Keratinocyte (primary cell): ENCODE data around the gene MLLT6. TPM values are rescaled to one million over a fixed set of nuclear protein-coding genes. Genes with fewer than 3 reads are reported as not detected.

Experiments used
- DNase-seq: peaks from one replicate; pipeline ENCODE4 v3.0.0-alpha.2; 2011; ENCODE audit warnings: low read depth, missing footprints, low spot score
- FAIRE-seq: peaks from 2 replicates; lab custom pipeline; 2011; peaks lifted over from hg19 to GRCh38; lab: Jason Lieb, UNC
- H2AFZ ChIP-seq: 2 replicates; pipeline ENCODE4 v1.6.0; 2012; ENCODE audit warnings: low read length, control low read depth, inconsistent platforms; ENCODE audit not compliant: control insufficient read depth
- H3K27ac ChIP-seq: 2 replicates; pipeline ENCODE4 v1.5.1; 2011; ENCODE audit warnings: low read length; ENCODE audit not compliant: control insufficient read depth, insufficient read depth
- H3K27me3 ChIP-seq: 3 replicates; pipeline ENCODE4 v1.6.0; 2011; ENCODE audit warnings: low read length; ENCODE audit not compliant: control insufficient read depth, insufficient read depth; ENCODE audit errors: extremely low read depth
- H3K36me3 ChIP-seq, 2 experiments: 2 replicates in 1 of 2; 3 replicates in 1 of 2; pipeline ENCODE4 v1.5.1; 2011; ENCODE audit warnings: low read length in 2 of 2, mild to moderate bottlenecking in 1 of 2; ENCODE audit not compliant: control insufficient read depth in 2 of 2, insufficient read depth in 2 of 2; ENCODE audit errors: extremely low read depth in 1 of 2
- H3K4me1 ChIP-seq: 3 replicates; pipeline ENCODE4 v1.5.1; 2011; ENCODE audit warnings: low read length; ENCODE audit not compliant: control insufficient read depth, insufficient read depth; ENCODE audit errors: extremely low read depth
- H3K4me2 ChIP-seq: 3 replicates; pipeline ENCODE4 v1.6.0; 2011; ENCODE audit warnings: low read depth, low read length; ENCODE audit not compliant: control insufficient read depth, insufficient read depth; ENCODE audit errors: extremely low read depth
- H3K4me3 ChIP-seq, 3 experiments: fragments of 200-600 bp in 1 of 3; sonication (generic) in 1 of 3; 2 replicates in 2 of 3; 3 replicates in 1 of 3; pipeline ENCODE4 v1.5.1; 2011 to 2016; ENCODE audit warnings: low read length in 3 of 3, mild to moderate bottlenecking in 3 of 3, control low read depth in 2 of 3, inconsistent platforms in 1 of 3, low read depth in 1 of 3, mixed read lengths in 1 of 3, mixed run types in 1 of 3, moderate library complexity in 1 of 3; ENCODE audit not compliant: control insufficient read depth in 2 of 3, insufficient read depth in 2 of 3; ENCODE audit errors: extremely low read depth in 1 of 3
- H3K79me2 ChIP-seq: 2 replicates; pipeline ENCODE4 v1.6.0; 2012; ENCODE audit warnings: low read length; ENCODE audit not compliant: control insufficient read depth, insufficient read depth
- H3K9ac ChIP-seq: 3 replicates; pipeline ENCODE4 v1.6.0; 2011; ENCODE audit warnings: low read length; ENCODE audit not compliant: control insufficient read depth, insufficient read depth; ENCODE audit errors: extremely low read depth
- H3K9me1 ChIP-seq: 3 replicates; pipeline ENCODE4 v1.6.0; 2011; ENCODE audit warnings: low read length; ENCODE audit not compliant: control insufficient read depth, insufficient read depth; ENCODE audit errors: extremely low read depth
- H3K9me3 ChIP-seq: 2 replicates; pipeline ENCODE4 v1.5.1; 2012; ENCODE audit warnings: low read depth, low read length; ENCODE audit not compliant: control insufficient read depth
- H4K20me1 ChIP-seq: 3 replicates; pipeline ENCODE4 v1.6.0; 2011; ENCODE audit warnings: low read length; ENCODE audit not compliant: control insufficient read depth, insufficient read depth; ENCODE audit errors: extremely low read depth
- EZH2 ChIP-seq: IDR thresholded peaks from one replicate; pipeline ENCODE4 v1.6.1; 2012; ENCODE audit warnings: inconsistent platforms, mild to moderate bottlenecking, low read length, moderate library complexity
- dilution Hi-C: fragments of 300-500 bp; cut with MboI; formaldehyde crosslinking; loops from one replicate; pipeline ENCODE4 v1.7.0; 2020; ENCODE audit warnings: low sequenced_read_pairs; ENCODE audit not compliant: extremely low pct_ligation_motif_present
- polyA plus RNA-seq, 5 experiments: library from polyadenylated mRNA; depleted of rRNA in 3 of 5; stranded (reverse) in 3 of 5; stranded (forward) in 1 of 5; unstranded in 1 of 5; fragments of >200 nt; gene quantifications; 1 replicate in 1 of 5; 2 replicates in 3 of 5; 3 replicates in 1 of 5; pipeline versions ENCODE4 v1.2.1 to v1.2.3, GENCODE V29; 2011 to 2012; ENCODE audit warnings: missing spikeins in 2 of 5, low read depth in 1 of 5, low replicate concordance in 1 of 5
- TF ChIP-seq, protein P1 (sequence below), 3 experiments: IDR thresholded peaks in 1 of 3; conservative IDR thresholded peaks in 1 of 3; optimal IDR thresholded peaks in 1 of 3; 2 replicates in 2 of 3; 3 replicates in 1 of 3; pipeline versions ENCODE3 to v1.5.1; 2011; ENCODE audit warnings: low read length in 3 of 3, mild to moderate bottlenecking in 3 of 3, moderate library complexity in 2 of 3, control low read depth in 1 of 3, inconsistent platforms in 1 of 3; ENCODE audit not compliant: insufficient read depth in 2 of 3; ENCODE audit errors: extremely low read depth in 1 of 3

MLLT6 gene
- polyA plus RNA-seq, 1 donor (not counting 4 experiments of a cell fraction or from before 2014, with no cell fraction given) = 17.4 TPM

DNA sequence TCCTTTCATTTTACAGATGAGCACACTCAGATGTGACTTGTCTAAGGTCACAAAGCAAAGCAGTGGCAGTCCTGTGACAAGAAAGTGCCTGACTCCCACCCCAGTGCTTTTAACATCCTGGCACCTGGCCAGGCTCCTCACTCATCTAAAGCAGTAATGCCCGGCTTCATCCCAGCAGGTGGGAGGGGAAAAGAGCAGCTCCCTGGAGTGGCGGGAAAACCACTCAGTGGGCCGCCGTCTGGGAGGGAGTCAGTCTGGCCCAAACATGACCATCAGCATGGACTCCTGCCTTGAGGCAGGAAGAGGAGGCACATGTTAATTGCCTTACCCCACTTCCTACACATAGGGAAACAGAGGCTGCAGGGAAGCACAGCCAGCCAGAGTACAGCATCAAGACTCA is 40.5 kb downstream of the MLLT6 start:
- no peak overlapping the region for H3K4me2 ChIP-seq
- no peak for TF ChIP-seq EZH2
- TF ChIP-seq, protein P1, sequence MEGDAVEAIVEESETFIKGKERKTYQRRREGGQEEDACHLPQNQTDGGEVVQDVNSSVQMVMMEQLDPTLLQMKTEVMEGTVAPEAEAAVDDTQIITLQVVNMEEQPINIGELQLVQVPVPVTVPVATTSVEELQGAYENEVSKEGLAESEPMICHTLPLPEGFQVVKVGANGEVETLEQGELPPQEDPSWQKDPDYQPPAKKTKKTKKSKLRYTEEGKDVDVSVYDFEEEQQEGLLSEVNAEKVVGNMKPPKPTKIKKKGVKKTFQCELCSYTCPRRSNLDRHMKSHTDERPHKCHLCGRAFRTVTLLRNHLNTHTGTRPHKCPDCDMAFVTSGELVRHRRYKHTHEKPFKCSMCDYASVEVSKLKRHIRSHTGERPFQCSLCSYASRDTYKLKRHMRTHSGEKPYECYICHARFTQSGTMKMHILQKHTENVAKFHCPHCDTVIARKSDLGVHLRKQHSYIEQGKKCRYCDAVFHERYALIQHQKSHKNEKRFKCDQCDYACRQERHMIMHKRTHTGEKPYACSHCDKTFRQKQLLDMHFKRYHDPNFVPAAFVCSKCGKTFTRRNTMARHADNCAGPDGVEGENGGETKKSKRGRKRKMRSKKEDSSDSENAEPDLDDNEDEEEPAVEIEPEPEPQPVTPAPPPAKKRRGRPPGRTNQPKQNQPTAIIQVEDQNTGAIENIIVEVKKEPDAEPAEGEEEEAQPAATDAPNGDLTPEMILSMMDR (optimal IDR thresholded peaks at IDR 0.05 in 1 of 3, IDR thresholded peaks at IDR 0.05 in 1 of 3, conservative IDR thresholded peaks at IDR 0.05 in 1 of 3; ENCODE audit: extremely low read depth in 1 of 3, insufficient read depth in 2 of 3, low read length in 3 of 3) = no peak

GRCh38 chr17:38746004-38746848 is 41.2 kb downstream of the MLLT6 start:
- no peak overlapping the region for H3K9ac ChIP-seq
- DNase-seq = no peak
- H4K20me1 ChIP-seq = peaks cover 6% of the 10 kb centered on the region
- peak overlapping the region; percentile 94 for H3K4me2 ChIP-seq
- H3K4me1 ChIP-seq = peaks cover 40% of the 10 kb centered on the region
- TF ChIP-seq EZH2 = no peak
- TF ChIP-seq, protein P1 (optimal IDR thresholded peaks at IDR 0.05 in 1 of 3, IDR thresholded peaks at IDR 0.05 in 1 of 3, conservative IDR thresholded peaks at IDR 0.05 in 1 of 3; ENCODE audit: extremely low read depth in 1 of 3, insufficient read depth in 2 of 3, low read length in 3 of 3) = no peak
- FAIRE-seq = no peak
- H3K4me3 ChIP-seq = peak overlapping the region; percentile 87 to 95 (median 90)
- peaks cover 58% of the 10 kb centered on the region for H3K79me2 ChIP-seq
- no peak overlapping the region for H3K27ac ChIP-seq
- no peaks in the 10 kb centered on the region for H3K36me3 ChIP-seq
- no peaks in the 10 kb centered on the region for H3K9me3 ChIP-seq
- peaks cover 7% of the 10 kb centered on the region for H3K9me1 ChIP-seq
- dilution Hi-C loops = no loop called here
- H3K27me3 ChIP-seq = no peaks in the 10 kb centered on the region
- no peak overlapping the region for H2AFZ ChIP-seq

More for the DNA sequence above, 40.5 kb downstream of the MLLT6 start:
- Histone ChIP-seq H3K9me1 (peaks cover 7% of the 10 kb centered on the region), H3K9me3 (no peaks in the 10 kb centered on the region), H3K79me2 (peaks cover 64% of the 10 kb centered on the region), H4K20me1 (peaks cover 6% of the 10 kb centered on the region), H3K27me3 (no peaks in the 10 kb centered on the region), H3K4me3 (no peak overlapping the region), H3K27ac (no peak overlapping the region), H2AFZ (no peak overlapping the region), H3K36me3 (no peaks in the 10 kb centered on the region), H3K4me1 (peaks cover 35% of the 10 kb centered on the region), H3K9ac (no peak overlapping the region)
- no peak for FAIRE-seq
- dilution Hi-C loops = no loop called here
- DNase-seq = no peak
